Karpas-422 (cell line): ENCODE data around the gene CGB3. TPM values are rescaled to one million over a fixed set of nuclear protein-coding genes. Genes with fewer than 3 reads are reported as not detected.
"Not testable (repeated sequence)": the region's sequence is repeated elsewhere in the genome, so short reads cannot be mapped to it uniquely, and the experiment has no call there.

Experiments used
- DNase-seq: peaks from one replicate; pipeline ENCODE4 v3.0.0-alpha.2; 2015
- H2AFZ ChIP-seq: fragments of 200-600 bp; sonication (generic); 2 replicates; pipeline ENCODE4 v1.6.1; 2014; ENCODE audit warnings: antibody characterized with exemption, low read length, mixed read lengths
- H3K27ac ChIP-seq: fragments of 200-600 bp; sonication (generic); 2 replicates; pipeline ENCODE4 v1.5.1; 2014; ENCODE audit warnings: mild to moderate bottlenecking, low read length, moderate library complexity
- H3K27me3 ChIP-seq: fragments of 200-600 bp; sonication (generic); 2 replicates; pipeline ENCODE4 v1.6.1; 2014; ENCODE audit warnings: low read length, mixed read lengths
- H3K36me3 ChIP-seq: fragments of 200-600 bp; sonication (generic); 2 replicates; pipeline ENCODE4 v1.6.1; 2014; ENCODE audit warnings: low read length, mixed read lengths; ENCODE audit not compliant: insufficient read depth
- H3K4me1 ChIP-seq: fragments of 200-600 bp; sonication (generic); 2 replicates; pipeline ENCODE4 v1.6.1; 2014; ENCODE audit warnings: mild to moderate bottlenecking, low read length, mixed read lengths
- H3K4me2 ChIP-seq: fragments of 200-600 bp; sonication (generic); 2 replicates; pipeline ENCODE4 v1.6.1; 2014; ENCODE audit warnings: low read length, low read depth, mild to moderate bottlenecking; ENCODE audit not compliant: poor library complexity, severe bottlenecking
- H3K4me3 ChIP-seq: fragments of 200-600 bp; sonication (generic); 2 replicates; pipeline ENCODE4 v1.5.1; 2014; ENCODE audit warnings: mild to moderate bottlenecking, antibody characterized with exemption, low read length, mixed read lengths
- H3K79me2 ChIP-seq: fragments of 200-600 bp; sonication (generic); 2 replicates; pipeline ENCODE4 v1.6.1; 2014; ENCODE audit warnings: mild to moderate bottlenecking, low read length, mixed read lengths
- H3K9ac ChIP-seq: fragments of 200-600 bp; sonication (generic); 2 replicates; pipeline ENCODE4 v1.6.0; 2014; ENCODE audit warnings: low read length
- H3K9me2 ChIP-seq: fragments of 200-600 bp; sonication (generic), shearing (Covaris generic); replicated peaks from 2 replicates; pipeline ENCODE4 v1.6.0; 2014; ENCODE audit warnings: mild to moderate bottlenecking, low read length, moderate library complexity; ENCODE audit not compliant: insufficient read depth
- H3K9me3 ChIP-seq: fragments of 300-700, 200-600 bp; sonication (generic); 2 replicates; pipeline ENCODE4 v1.6.1; 2014; ENCODE audit warnings: low read length, mixed read lengths
- H4K20me1 ChIP-seq: fragments of 200-600 bp; sonication (generic); 2 replicates; pipeline ENCODE4 v1.6.1; 2014; ENCODE audit warnings: mild to moderate bottlenecking, antibody characterized with exemption, low read length, low read depth; ENCODE audit not compliant: insufficient read depth
- total RNA-seq: library from RNA; depleted of rRNA; stranded (reverse); fragments of >200 nt; shearing (Covaris generic); gene quantifications from 2 replicates; pipeline ENCODE4 v1.2.3, GENCODE V29; 2014; ENCODE audit warnings: low replicate concordance

The CGB3 gene
- total RNA-seq, 1 experiment from 2014 or later, result not detected

DNA sequence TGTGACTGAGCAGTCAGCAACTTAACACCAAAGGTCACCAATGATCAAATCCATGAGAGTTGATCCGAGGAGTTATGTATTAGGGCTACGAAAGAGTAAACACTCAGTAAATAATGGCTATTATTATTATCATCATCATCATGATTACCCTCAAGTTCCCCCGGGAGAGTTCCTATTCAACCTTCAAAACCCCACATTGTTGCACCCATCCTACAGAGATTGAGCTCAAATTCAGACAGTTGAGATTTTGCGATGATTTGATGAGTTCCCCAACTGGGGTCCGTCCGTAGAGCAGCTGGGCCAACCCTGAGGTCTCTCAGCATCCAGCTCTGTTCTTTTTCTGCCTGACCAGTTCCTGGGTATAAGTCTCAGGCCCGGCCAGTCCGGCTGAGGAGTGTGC, 14.0 kb upstream of the CGB3 start:
- H2AFZ ChIP-seq, H4K20me1 ChIP-seq, H3K79me2 ChIP-seq, H3K9me3 ChIP-seq, H3K4me1 ChIP-seq, H3K9ac ChIP-seq, H3K36me3 ChIP-seq, H3K27ac ChIP-seq, DNase-seq, H3K4me2 ChIP-seq, H3K4me3 ChIP-seq, H3K27me3 ChIP-seq, H3K9me2 ChIP-seq: not testable (repeated sequence)

- H3K4me2 ChIP-seq, H2AFZ ChIP-seq, H3K36me3 ChIP-seq, H3K4me3 ChIP-seq, H3K9me2 ChIP-seq, H3K27me3 ChIP-seq, H3K79me2 ChIP-seq, H3K9me3 ChIP-seq, H3K9ac ChIP-seq, H3K27ac ChIP-seq, H3K4me1 ChIP-seq, H4K20me1 ChIP-seq: not testable (repeated sequence)
- DNase-seq, result peak; percentile 91
These were observed 12.7 kb upstream of the CGB3 start, which contains the start of gene CGB1 for GRCh38 chr19:49036815-49037214. Gene CGB1, minus strand, starts transcription at chr19:49036895. Its CDS starts 184 bp downstream, at chr19:49036711.

GRCh38 chr19:49031642-49032301, 7.6 kb upstream of the CGB3 start, which contains the start of gene CGB2:
Gene CGB2, plus strand, starts transcription at chr19:49031890. Its CDS starts 206 bp downstream, at chr19:49032096.
- H3K4me2 ChIP-seq, H3K9me2 ChIP-seq, H3K4me1 ChIP-seq, H3K4me3 ChIP-seq, H3K9me3 ChIP-seq, H4K20me1 ChIP-seq, H3K79me2 ChIP-seq, H2AFZ ChIP-seq, H3K36me3 ChIP-seq, H3K27me3 ChIP-seq, H3K9ac ChIP-seq, H3K27ac ChIP-seq: not testable (repeated sequence)
- DNase-seq, result peak; percentile 92

- not testable (repeated sequence) for H3K27me3 ChIP-seq, H4K20me1 ChIP-seq, H3K79me2 ChIP-seq, H3K27ac ChIP-seq, DNase-seq, H3K9me3 ChIP-seq, H2AFZ ChIP-seq, H3K4me2 ChIP-seq, H3K9me2 ChIP-seq, H3K4me1 ChIP-seq, H3K9ac ChIP-seq, H3K36me3 ChIP-seq, H3K4me3 ChIP-seq
These were observed 6.2 kb upstream of the CGB3 start for GRCh38 chr19:49030323-49030722.

DNA sequence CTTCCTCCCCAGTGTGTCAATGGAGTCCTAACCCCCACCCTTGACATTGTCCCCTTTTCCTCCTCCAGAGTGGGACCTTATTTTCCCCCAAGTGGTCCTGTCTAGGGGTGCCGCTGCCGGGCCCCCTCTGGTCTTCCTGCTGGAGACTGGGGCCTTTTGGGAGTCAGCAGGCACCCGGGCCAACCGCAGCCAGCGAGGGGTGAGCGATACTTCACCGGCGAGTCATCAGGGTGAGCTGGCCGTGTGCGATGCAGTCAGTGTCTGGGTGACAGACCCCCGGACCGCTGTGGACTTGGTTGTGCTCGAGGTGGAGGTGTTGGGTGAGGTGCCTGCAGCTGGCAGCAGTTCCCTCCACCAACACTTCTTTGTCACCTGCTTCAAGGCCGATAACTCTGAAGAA, 5.6 kb upstream of the CGB3 start:
- not testable (repeated sequence) for DNase-seq, H3K79me2 ChIP-seq, H3K4me2 ChIP-seq

GRCh38 chr19:49028686-49029085, 4.6 kb upstream of the CGB3 start:
- not testable (repeated sequence) for H3K9ac ChIP-seq, H4K20me1 ChIP-seq, H3K27ac ChIP-seq, H3K9me2 ChIP-seq, H3K4me3 ChIP-seq, DNase-seq, H3K36me3 ChIP-seq, H3K4me2 ChIP-seq, H2AFZ ChIP-seq, H3K27me3 ChIP-seq, H3K9me3 ChIP-seq, H3K4me1 ChIP-seq, H3K79me2 ChIP-seq

More for the DNA sequence above, 5.6 kb upstream of the CGB3 start:
- H2AFZ ChIP-seq, H3K9me3 ChIP-seq, H3K4me3 ChIP-seq, H3K9me2 ChIP-seq, H3K27me3 ChIP-seq, H3K9ac ChIP-seq, H3K36me3 ChIP-seq, H3K4me1 ChIP-seq, H3K27ac ChIP-seq, H4K20me1 ChIP-seq: not testable (repeated sequence)

DNA sequence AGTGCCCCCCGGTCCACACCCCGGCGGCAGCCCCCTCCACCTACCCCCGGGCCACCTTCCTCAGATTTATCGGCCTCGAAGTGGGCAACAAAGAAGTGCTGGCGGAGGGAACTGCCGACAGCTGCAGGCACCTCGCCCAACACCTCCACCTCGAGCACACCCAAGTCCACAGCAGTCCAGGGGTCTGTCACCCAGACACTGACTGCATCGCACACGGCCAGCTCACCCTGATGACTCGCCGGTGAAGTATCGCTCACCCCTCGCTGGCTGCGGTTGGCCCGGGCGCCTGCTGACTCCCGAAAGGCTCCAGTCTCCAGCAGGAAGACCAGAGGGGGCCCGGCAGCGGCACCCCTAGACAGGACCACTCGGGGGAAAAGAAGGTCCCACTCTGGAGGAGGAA, 1.5 kb upstream of the CGB3 start:
- H3K9me3 ChIP-seq, H3K79me2 ChIP-seq, H3K4me3 ChIP-seq, H3K36me3 ChIP-seq, H3K27me3 ChIP-seq, H3K9me2 ChIP-seq, H3K4me1 ChIP-seq, DNase-seq, H3K4me2 ChIP-seq, H2AFZ ChIP-seq, H3K9ac ChIP-seq, H3K27ac ChIP-seq: not testable (repeated sequence)
- peaks cover 11% of the 10 kb centered on the region; the same call in 1 of the 2 replicates for H4K20me1 ChIP-seq

GRCh38 chr19:49025088-49025487, 955 bp upstream of the CGB3 start:
- not testable (repeated sequence) for H3K9me2 ChIP-seq, H3K79me2 ChIP-seq, H3K27ac ChIP-seq, DNase-seq, H3K4me3 ChIP-seq, H3K36me3 ChIP-seq, H3K9ac ChIP-seq, H3K9me3 ChIP-seq, H3K4me2 ChIP-seq, H2AFZ ChIP-seq, H3K27me3 ChIP-seq
- H3K4me1 ChIP-seq, result peaks cover 12% of the 10 kb centered on the region
- H4K20me1 ChIP-seq, result peaks cover 16% of the 10 kb centered on the region; the same call in 1 of the 2 replicates
